ENCODE data around the gene LIMCH1. TPM values are rescaled to one million over a fixed set of nuclear protein-coding genes. Genes with fewer than 3 reads are reported as not detected.

LIMCH1 gene
- total RNA-seq, 2 experiments from 2014 or later: not detected

- ATAC-seq (no peak), DNase-seq (no peak)
- Mint-ChIP-seq H3K36me3 (ENCODE audit: low read depth) (no peaks in the 10 kb centered on the region), H3K27ac (no peak overlapping the region), H3K4me3 (no peak overlapping the region), H3K27me3 (no peaks in the 10 kb centered on the region), H3K9me3 (no peaks in the 10 kb centered on the region), H3K4me1 (ENCODE audit: low read depth) (no peaks in the 10 kb centered on the region)
- CTCF ChIA-PET: no interaction called here
- TF ChIP-seq, protein P1, sequence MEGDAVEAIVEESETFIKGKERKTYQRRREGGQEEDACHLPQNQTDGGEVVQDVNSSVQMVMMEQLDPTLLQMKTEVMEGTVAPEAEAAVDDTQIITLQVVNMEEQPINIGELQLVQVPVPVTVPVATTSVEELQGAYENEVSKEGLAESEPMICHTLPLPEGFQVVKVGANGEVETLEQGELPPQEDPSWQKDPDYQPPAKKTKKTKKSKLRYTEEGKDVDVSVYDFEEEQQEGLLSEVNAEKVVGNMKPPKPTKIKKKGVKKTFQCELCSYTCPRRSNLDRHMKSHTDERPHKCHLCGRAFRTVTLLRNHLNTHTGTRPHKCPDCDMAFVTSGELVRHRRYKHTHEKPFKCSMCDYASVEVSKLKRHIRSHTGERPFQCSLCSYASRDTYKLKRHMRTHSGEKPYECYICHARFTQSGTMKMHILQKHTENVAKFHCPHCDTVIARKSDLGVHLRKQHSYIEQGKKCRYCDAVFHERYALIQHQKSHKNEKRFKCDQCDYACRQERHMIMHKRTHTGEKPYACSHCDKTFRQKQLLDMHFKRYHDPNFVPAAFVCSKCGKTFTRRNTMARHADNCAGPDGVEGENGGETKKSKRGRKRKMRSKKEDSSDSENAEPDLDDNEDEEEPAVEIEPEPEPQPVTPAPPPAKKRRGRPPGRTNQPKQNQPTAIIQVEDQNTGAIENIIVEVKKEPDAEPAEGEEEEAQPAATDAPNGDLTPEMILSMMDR (IDR thresholded peaks at IDR 0.05): no peak
- POLR2A ChIA-PET: no interaction called here
- intact Hi-C loops (cut with micrococcal nuclease): no loop called here
Measured at GRCh38 chr4:41631523-41631922, 93.6 kb downstream of the LIMCH1 start.

DNA sequence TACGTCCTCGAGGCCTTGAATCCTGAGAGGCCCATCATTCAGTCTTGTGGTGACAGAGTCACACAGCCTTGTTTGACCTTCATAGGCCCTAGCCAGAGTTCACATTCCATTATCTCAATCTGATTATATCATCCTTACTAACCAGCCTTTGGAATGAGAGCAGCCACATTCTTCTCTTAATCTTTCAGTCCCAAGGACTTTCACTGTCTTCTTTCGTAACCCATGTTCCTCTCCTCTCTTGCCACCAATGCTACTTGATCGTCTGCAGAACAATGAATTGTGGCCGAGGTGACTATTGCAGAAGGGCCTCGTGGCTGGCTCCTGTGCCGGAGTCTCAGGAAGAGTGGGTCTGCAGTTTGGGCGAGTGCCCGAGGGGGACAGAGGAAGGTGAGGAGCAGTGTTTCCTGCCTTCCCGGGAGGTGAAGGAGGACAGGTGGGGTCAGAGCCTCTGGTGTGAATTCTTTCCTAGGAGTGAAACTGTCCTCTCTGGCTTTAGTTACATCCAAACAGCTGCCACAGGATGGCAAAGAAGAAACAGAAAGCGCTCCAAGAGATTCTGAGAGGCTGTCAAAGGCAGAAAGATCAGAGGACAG is 94.6 kb downstream of the LIMCH1 start:
- TF ChIP-seq, protein P1 (IDR thresholded peaks at IDR 0.05): no peak
- ChIA-PET POLR2A (no interaction called here), CTCF (no interaction called here)
- no peaks in the 10 kb centered on the region for H3K27me3 Mint-ChIP-seq
- no peak overlapping the region for H3K4me3 Mint-ChIP-seq
- H3K9me3 Mint-ChIP-seq: no peaks in the 10 kb centered on the region
- no peak for ATAC-seq
- no peaks in the 10 kb centered on the region for H3K36me3 Mint-ChIP-seq (ENCODE audit: low read depth)
- DNase-seq: no peak
- intact Hi-C loops (cut with micrococcal nuclease): no loop called here
- no peak overlapping the region for H3K27ac Mint-ChIP-seq
- H3K4me1 Mint-ChIP-seq (ENCODE audit: low read depth): no peaks in the 10 kb centered on the region

DNA sequence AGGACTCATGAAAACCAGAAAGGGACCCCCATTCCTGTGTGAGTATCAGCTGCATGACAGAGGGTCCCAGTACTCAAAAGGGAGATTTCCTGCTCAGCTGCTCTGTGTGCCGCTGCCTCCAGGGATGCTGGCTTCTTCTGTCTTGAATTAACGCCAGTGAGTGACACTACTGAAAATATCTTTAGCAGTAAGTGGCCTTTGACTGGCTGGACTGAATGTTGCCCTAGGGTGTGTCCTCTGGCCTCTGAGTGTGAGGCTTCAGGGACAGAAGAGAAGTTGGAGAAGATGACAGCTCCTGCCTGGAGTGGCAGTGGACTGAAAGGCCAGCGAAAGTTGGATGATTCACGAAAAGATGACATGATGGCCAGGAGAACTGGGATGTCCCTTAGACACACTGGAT is 95.4 kb downstream of the LIMCH1 start:
- TF ChIP-seq, protein P1 (IDR thresholded peaks at IDR 0.05): no peak
- Mint-ChIP-seq H3K36me3 (ENCODE audit: low read depth) (no peaks in the 10 kb centered on the region), H3K27ac (no peak overlapping the region), H3K27me3 (no peaks in the 10 kb centered on the region), H3K4me3 (no peak overlapping the region), H3K9me3 (no peaks in the 10 kb centered on the region), H3K4me1 (ENCODE audit: low read depth) (no peaks in the 10 kb centered on the region)
- DNase-seq (no peak), ATAC-seq (no peak)
- intact Hi-C loops (cut with micrococcal nuclease): no loop called here
- CTCF ChIA-PET: no interaction called here
- POLR2A ChIA-PET: no interaction called here

- no peak for DNase-seq
- Mint-ChIP-seq H3K27me3 (no peaks in the 10 kb centered on the region), H3K36me3 (ENCODE audit: low read depth) (no peaks in the 10 kb centered on the region), H3K4me1 (ENCODE audit: low read depth) (no peaks in the 10 kb centered on the region), H3K9me3 (no peaks in the 10 kb centered on the region), H3K4me3 (no peak overlapping the region), H3K27ac (no peak overlapping the region)
- CTCF ChIA-PET: no interaction called here
- POLR2A ChIA-PET: no interaction called here
- TF ChIP-seq, protein P1 (IDR thresholded peaks at IDR 0.05): no peak
- ATAC-seq: no peak
- intact Hi-C loops (cut with micrococcal nuclease): no loop called here
Measured at GRCh38 chr4:41635441-41635840, 97.5 kb downstream of the LIMCH1 start.

- CTCF ChIA-PET: no interaction called here
- H3K9me3 Mint-ChIP-seq: no peaks in the 10 kb centered on the region
- no peak for DNase-seq
- no peaks in the 10 kb centered on the region for H3K4me1 Mint-ChIP-seq (ENCODE audit: low read depth)
- TF ChIP-seq, protein P1 (IDR thresholded peaks at IDR 0.05): no peak
- peaks cover 5% of the 10 kb centered on the region for H3K27me3 Mint-ChIP-seq
- no peaks in the 10 kb centered on the region for H3K36me3 Mint-ChIP-seq (ENCODE audit: low read depth)
- H3K27ac Mint-ChIP-seq: no peak overlapping the region
- H3K4me3 Mint-ChIP-seq: no peak overlapping the region
- POLR2A ChIA-PET: no interaction called here
- ATAC-seq: no peak
- intact Hi-C loops (cut with micrococcal nuclease): no loop called here
Measured at GRCh38 chr4:41638203-41638602, 100.2 kb downstream of the LIMCH1 start.
